Measurements from ENCODE around the gene KRTAP10-5.

DNA sequence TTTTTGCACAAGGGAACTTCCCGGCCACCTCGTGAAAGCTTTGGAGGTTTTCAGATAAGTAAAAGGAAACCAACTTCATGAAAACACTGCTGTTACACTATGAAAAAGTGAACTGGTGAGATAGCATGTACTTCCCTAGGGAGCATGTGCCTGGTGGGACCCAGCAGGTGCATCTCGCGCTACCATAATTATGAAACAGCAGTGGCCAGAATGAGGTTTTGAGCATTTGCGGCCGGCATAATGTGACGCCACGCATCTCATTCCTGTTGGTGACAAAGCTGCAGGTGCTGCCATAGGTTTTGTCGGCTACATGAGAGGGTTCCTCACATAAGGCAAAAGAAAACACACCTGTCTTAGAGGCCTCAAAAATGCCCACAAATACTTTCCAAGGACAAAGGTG, 23.5 kb downstream of the KRTAP10-5 start:
- TF ChIP-seq, protein P1, sequence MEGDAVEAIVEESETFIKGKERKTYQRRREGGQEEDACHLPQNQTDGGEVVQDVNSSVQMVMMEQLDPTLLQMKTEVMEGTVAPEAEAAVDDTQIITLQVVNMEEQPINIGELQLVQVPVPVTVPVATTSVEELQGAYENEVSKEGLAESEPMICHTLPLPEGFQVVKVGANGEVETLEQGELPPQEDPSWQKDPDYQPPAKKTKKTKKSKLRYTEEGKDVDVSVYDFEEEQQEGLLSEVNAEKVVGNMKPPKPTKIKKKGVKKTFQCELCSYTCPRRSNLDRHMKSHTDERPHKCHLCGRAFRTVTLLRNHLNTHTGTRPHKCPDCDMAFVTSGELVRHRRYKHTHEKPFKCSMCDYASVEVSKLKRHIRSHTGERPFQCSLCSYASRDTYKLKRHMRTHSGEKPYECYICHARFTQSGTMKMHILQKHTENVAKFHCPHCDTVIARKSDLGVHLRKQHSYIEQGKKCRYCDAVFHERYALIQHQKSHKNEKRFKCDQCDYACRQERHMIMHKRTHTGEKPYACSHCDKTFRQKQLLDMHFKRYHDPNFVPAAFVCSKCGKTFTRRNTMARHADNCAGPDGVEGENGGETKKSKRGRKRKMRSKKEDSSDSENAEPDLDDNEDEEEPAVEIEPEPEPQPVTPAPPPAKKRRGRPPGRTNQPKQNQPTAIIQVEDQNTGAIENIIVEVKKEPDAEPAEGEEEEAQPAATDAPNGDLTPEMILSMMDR (optimal IDR thresholded peaks at IDR 0.05 in 1 of 3, IDR thresholded peaks at IDR 0.05 in 1 of 3, conservative IDR thresholded peaks at IDR 0.05 in 1 of 3; ENCODE audit: extremely low read depth in 1 of 3, insufficient read depth in 2 of 3, low read length in 3 of 3), result no peak
- TF ChIP-seq EZH2 (IDR thresholded peaks at IDR 0.05; ENCODE audit: low read length), result no peak
